GM18907 (cell line): ENCODE results near the gene CALCR.

ENCODE experiments used
- ATAC-seq: cut with Tn5 transposase; IDR thresholded peaks from one replicate; pipeline ENCODE4 v1.9.1; 2021; ENCODE audit warnings: mild to moderate bottlenecking, moderate library complexity; ENCODE audit not compliant: unreplicated experiment

The CALCR gene

GRCh38 chr7:93461350-93461749, 113.2 kb downstream of the CALCR start:
- no peak for ATAC-seq

DNA sequence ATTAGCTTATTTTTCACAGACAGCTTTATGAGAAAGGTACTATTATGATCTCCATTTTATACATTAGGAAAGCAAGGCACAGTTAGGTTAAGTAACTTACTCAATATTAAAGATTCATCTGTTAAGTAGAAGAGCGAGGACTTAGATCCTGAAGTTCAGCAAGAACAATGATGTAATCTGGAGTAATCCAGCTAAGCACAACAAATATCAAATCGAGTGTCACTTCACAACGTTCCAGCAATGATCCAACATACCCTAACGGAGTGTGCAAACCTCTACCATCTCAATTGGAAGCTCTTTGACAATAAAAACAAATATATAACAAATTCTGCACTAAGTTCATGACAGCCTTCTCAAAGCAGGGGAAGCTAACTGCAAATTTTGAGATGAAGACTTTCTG, 121.3 kb downstream of the CALCR start:
- no peak for ATAC-seq

DNA sequence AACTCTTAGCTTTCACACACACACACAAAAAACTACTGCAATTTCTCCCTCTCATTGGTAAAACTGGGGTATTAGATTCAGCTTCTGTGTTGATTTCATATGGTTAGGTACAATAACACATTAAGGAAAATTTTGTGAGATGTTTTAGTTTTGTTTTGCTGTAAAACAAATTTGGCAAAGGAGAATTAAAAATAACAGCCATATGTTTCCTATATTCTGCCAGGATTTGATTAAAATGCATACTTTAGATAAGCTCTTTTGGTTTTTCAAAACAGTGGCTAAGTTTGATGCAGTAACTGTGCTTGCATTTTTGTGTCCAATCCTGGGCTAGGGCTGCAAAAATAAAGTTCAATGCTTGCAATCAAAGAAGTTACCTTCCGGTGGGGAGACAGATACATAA, 126.3 kb downstream of the CALCR start:
- no peak for ATAC-seq

GRCh38 chr7:93447509-93447908, 127.0 kb downstream of the CALCR start:
- no peak for ATAC-seq

DNA sequence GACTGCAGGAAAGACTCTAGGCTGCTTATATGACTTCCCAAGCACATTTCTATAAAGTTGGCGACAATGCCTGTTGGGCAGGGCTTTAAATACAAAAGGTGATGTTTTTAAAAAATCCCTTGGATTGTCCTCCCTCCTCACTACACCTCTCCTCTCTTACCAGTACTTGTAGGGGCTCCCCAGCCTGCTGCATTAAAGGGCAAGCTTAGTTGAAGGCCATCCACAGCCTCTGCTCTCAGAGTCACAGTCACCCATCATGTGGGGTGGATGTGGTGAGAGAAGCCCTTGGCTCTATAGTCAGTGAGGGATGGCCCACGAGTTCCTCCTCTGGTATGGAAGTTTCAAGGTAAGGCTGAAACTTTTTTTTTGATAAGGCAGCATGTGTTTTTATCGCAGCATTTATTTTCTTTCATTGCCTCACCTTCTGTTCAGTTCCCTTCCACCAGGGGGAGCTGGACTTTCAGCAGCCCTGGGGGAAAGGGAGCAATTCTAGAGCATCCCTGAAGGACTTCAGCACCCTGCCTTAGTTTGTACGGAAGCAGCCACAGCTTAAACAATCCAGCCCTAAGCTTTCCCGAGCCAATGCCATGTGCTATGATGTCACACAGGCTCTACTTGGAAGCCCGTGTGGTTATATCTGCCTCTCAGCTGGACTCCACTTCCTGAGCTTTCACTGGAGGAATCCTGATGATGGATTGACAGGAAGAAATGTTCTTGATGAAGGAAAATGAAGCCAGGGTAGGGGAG, 131.9 kb downstream of the CALCR start:
- ATAC-seq: peak; percentile 80

- ATAC-seq: no peak
These were observed 138.7 kb downstream of the CALCR start for GRCh38 chr7:93435791-93436190.

GRCh38 chr7:93432130-93432529, 142.4 kb downstream of the CALCR start:
- no peak for ATAC-seq

- ATAC-seq: peak; percentile 73
These were observed 143.5 kb downstream of the CALCR start for GRCh38 chr7:93430917-93431588.

GRCh38 chr7:93429563-93429962, 145.0 kb downstream of the CALCR start:
- no peak for ATAC-seq

GRCh38 chr7:93427107-93427506, 147.4 kb downstream of the CALCR start:
- no peak for ATAC-seq

- ATAC-seq: no peak
These were observed 148.3 kb downstream of the CALCR start for GRCh38 chr7:93426155-93426696.

DNA sequence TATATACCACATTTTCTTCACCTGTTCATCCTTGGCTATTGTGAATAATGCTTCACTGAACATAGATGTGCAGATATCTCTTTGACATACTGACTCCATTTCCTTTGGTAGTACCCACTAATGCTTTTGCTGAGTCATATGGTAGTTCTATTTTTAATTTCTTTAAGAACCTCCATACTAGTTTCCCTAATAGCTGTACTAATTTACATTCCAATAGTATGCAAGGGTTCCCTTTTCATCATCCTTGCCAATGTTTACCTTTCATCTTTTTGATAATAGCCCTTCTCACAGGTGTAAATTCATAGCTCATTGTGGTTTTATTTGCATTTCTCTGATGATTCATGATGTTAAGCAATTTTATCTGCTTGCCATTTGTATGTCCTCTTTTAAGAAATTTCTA, 159.9 kb downstream of the CALCR start:
- ATAC-seq: no peak

DNA sequence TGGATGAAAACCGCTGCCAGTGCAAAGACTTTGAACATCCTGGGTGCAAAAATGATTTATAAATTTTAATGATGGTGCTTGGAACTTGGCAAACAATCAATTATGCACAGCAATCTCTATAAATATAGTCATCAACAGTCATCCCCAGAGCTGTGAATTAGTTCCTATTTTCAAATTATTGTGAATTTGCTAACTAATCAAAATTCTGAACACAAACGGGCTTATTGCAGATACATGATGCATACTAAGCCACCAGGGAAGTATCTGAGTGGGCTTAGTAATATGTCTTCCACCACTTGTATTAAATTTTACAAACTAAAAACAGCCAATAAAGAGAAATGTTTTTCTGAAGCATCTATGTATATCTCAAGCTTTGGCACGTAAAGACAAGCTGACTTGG, 165.2 kb downstream of the CALCR start:
- ATAC-seq: no peak

DNA sequence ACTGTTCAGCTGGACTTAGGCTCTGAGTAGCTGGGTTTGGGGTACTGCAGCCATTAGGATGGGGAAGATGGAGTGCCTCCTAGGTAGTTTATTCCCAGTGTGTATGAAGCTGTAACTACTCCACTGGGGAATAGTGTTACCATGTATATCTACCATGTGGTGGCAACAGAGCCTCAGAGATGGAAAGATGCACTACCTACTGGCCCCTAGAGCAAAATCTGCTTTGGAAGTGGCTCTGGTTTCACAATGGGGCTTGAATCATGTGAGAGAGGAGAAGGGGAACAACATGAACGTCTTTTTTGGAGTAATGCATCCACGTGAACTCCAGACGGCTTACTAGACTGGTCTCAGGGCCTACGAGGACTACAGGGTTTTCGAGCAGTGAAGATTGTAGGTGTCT, 167.3 kb downstream of the CALCR start:
- ATAC-seq: no peak

DNA sequence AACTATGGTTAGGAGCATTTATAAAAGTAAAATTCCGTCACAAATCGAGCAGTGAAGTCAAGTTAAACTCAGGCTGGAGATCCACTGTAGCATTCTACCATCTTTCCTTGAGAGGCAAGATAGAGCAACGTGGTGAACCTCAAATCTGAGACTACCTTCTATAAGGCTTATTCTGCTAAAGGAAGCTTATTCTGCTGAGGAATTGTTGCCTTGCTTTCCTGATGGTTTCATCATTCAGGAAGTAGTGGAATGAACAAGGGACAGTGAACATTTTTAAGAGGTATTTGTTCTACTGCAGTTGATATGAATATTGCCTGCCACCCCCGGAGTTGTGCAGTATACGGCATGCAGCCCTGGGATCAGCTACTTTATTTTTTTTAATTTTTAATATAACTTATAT, 171.6 kb downstream of the CALCR start:
- ATAC-seq: no peak

DNA sequence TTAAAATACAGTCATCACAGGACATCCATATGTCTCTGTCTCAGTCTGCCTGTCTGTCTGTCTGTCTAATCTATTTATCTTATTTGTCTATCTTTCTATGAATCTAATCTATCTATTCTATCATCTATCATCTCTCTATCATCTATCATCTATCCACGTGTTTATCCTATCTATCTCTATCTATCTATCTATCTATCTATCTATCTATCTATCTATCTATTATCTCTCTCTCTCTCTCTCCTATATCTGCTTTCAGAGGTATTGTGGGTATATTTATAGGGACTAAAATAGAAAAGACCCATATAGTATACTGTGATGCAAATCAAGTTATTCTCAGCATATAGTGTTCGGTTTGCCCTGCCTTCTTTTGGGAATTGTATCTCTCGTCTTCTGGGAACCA, 174.9 kb downstream of the CALCR start:
- no peak for ATAC-seq

GRCh38 chr7:93392984-93393383, 181.5 kb downstream of the CALCR start:
- no peak for ATAC-seq

DNA sequence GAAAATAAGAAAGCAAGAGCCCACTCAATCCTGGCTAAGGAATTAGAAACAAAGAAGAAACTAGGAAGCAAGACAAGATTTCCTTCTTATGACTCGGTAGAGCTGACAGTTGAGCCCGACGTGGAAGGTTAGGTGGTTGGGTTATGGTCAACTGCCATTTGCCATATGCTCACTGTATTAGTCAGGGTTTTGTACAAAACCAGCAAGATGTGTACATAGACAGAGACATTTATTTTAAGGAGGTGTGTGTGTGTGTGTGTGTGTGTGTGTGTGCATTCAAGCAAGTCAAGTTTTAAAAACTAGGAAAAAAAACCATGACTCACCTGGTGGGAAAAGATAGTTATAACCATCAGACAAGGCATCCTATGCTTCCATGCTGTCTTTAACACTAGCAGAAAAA, 183.9 kb downstream of the CALCR start:
- no peak for ATAC-seq

DNA sequence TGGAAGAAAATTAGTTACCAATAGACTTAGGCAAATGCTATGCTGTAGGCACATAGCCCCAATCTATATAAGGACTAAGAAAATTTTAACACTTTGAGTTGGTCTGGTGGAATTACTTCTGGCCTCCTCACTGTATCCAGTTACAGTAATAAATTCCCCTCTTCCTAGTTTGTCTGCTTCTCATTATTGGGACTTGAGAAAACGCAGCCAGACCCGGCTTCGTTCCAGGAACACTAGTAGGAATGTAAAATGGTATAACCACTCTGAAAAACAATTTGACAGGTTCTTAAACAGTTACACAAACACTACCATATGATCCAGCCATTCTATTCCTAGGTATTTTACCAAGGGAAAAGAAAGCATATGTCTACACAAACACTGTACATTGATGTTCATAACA, 192.2 kb downstream of the CALCR start:
- no peak for ATAC-seq

- peak; percentile 59 for ATAC-seq
These were observed 196.3 kb downstream of the CALCR start for GRCh38 chr7:93378131-93378760.

GRCh38 chr7:93375603-93376002, 198.9 kb downstream of the CALCR start:
- peak; percentile 53 for ATAC-seq
